Right ventricle myocardium inferior (tissue), 1 donor: ENCODE results near the gene COQ10A. TPM values are rescaled to one million over a fixed set of nuclear protein-coding genes. Genes with fewer than 3 reads are reported as not detected.
A peak's percentile ranks its signal among the peaks of the same experiment; 100 is the strongest.

Experiments used
- ATAC-seq: fragments of 200-7000 bp; cut with Tn5 transposase; one replicate; pipeline ENCODE4 v1.9.1; 2020; ENCODE audit warnings: mild to moderate bottlenecking, moderate library complexity
- DNase-seq: peaks from one replicate; pipeline ENCODE4 v3.0.0; 2021; ENCODE audit errors: missing footprints
- intact Hi-C: fragments of 100-400 bp; cut with DNase I; formaldehyde crosslinking; loops from one replicate; pipeline ENCODE4 v1.11.0; 2022
- long read RNA-seq: library from polyadenylated mRNA; unstranded; transcript quantifications from one replicate; pipeline ENCODE4 v2.0.0, GENCODE V29; 2021
- total RNA-seq: library from RNA; stranded (reverse); fragmentation: NEBNext Ultra II Directional; extraction: Animal tissue kit (Norgen Biotek cat#: 25700); gene quantifications from one replicate; pipeline ENCODE4 v1.2.1, GENCODE V29; 2021
- donor health status: DM: no; HTN: yes; CAD: no; lungs with severe emphysema.

The COQ10A gene
- 130 TPM for total RNA-seq
- long read RNA-seq, transcript COQ10A-202 (5 exons, 1,410 nt) = major isoform, 33 of 67 reads
- long read RNA-seq, transcript COQ10A-201 (5 exons, 1,652 nt) = minor isoform, 21 of 67 reads
- long read RNA-seq, partial matches to known transcripts = 2 of 67 reads
- long read RNA-seq, other reads (novel, unspliced or antisense) = 8 of 67 reads

- intact Hi-C loops = loop anchor here (2.0 kb wide), 1 partner anchor 34 kb away; the partner anchor contains the start of gene CS
- ATAC-seq (peak; percentile 95), DNase-seq (peak; percentile 94)
Measured at GRCh38 chr12:56266693-56267442, at the start of gene COQ10A. Gene COQ10A, plus strand, starts transcription at chr12:56266942. Its CDS starts 177 bp downstream, at chr12:56267119.

GRCh38 chr12:56219840-56220239 is 46.9 kb upstream of the COQ10A start:
- intact Hi-C loops = loop anchor here (5.0 kb wide), 1 partner anchor 37 kb away; the partner anchor contains the start of gene ANKRD52
- no peak for DNase-seq
- no peak for ATAC-seq

GRCh38 chr12:56220611-56221231 is 46.0 kb upstream of the COQ10A start:
- intact Hi-C loops = loop anchor here (5.0 kb wide), 1 partner anchor 37 kb away; the partner anchor contains the start of gene ANKRD52
- no peak for DNase-seq
- no peak for ATAC-seq

DNA sequence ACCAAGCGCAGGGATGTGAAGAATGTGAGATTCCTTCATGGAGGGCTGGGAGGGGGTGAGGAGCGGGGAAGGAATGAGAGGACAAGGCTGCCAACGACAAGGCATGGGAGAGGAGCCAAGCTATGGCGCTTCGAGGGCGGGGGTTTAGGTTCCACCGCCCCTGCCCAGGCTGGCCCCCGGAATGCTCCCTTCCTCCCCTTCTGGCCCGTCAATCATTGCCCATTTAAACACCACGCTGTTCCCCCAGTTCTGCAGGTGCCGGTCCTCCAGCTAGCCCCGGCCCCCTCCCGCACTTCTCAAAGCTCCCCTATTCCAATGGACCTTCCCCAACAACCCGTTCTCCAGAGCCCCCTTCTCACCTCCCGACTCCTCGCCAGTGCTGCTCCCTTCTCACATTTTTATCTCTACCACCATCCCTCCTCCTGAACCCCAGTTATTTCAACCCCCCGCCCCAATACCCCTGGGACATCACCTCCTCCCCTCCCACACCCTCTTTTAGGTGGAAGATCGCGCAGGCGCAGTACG is 45.4 kb upstream of the COQ10A start:
- DNase-seq = no peak
- intact Hi-C loops = loop anchor here (5.0 kb wide), 1 partner anchor 36 kb away; the partner anchor contains the start of gene ANKRD52
- peak; percentile 21 for ATAC-seq

- DNase-seq (peak; percentile 98), ATAC-seq (peak; percentile 92)
- intact Hi-C loops = loop anchor here (5.0 kb wide), 1 partner anchor 35 kb away; the partner anchor contains the start of gene ANKRD52
Measured at GRCh38 chr12:56221757-56222530, 44.8 kb upstream of the COQ10A start, which contains the start of gene RNF41. Gene RNF41, minus strand, starts transcription at chr12:56221922. Its CDS starts 7,875 bp downstream, at chr12:56214047.

- ATAC-seq = no peak
- intact Hi-C loops = loop anchor here (5.0 kb wide), 1 partner anchor 35 kb away; the partner anchor contains the start of gene ANKRD52
- no peak for DNase-seq
Measured at GRCh38 chr12:56222531-56222895, 44.2 kb upstream of the COQ10A start.

GRCh38 chr12:56223571-56224101 is 43.1 kb upstream of the COQ10A start:
- DNase-seq (no peak), ATAC-seq (no peak)
- intact Hi-C loops = loop anchor here (1.0 to 5.0 kb wide), 4 partner anchors 30 to 104 kb away; partner anchors contain the start of genes ANKRD52 and CS

DNA sequence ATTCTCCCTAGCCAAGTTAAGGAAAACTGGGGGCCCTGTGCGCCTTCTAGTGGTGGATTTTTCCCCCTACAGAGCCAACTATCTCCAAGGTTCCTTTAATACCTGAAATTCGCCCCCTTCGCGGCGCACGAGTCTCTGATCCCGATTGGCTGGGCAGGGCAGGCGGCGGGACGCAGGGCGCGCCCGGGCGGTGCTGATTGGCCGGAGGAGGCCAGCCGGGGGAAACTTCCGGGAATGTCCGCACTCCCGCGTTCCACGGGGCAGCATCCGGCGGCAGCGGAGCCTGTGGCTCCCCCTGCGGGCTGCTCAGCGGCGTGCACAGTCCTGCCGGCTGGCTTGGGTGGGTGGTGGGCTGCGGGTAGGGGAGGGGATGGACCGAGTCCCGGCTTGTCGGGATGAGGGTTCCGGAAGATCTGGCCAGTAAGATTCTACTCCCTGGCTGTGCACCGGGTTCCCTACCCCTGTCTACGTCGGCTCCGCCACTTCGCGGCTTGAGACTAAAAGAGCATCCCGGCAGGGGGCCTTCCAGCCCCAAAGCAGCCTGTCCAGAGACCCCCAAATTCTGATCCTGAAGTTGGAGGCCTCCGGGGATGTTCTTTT is 42.5 kb upstream of the COQ10A start, which contains the start of gene NABP2:
NABP2 (plus strand) TSS at position 241 of the 600 bp plus-strand sequence. CDS start 515 bp downstream, outside the sequence.
- ATAC-seq (peak; percentile 87), DNase-seq (peak; percentile 99)
- intact Hi-C loops = loop anchor here (1.0 to 5.0 kb wide), 4 partner anchors 31 to 105 kb away; partner anchors contain the start of genes ANKRD52 and CS

- ATAC-seq (no peak), DNase-seq (no peak)
- intact Hi-C loops = loop anchor here (1.0 to 5.0 kb wide), 4 partner anchors 32 to 106 kb away; partner anchors contain the start of genes ANKRD52 and CS
Measured at GRCh38 chr12:56224954-56225353, 41.8 kb upstream of the COQ10A start.

DNA sequence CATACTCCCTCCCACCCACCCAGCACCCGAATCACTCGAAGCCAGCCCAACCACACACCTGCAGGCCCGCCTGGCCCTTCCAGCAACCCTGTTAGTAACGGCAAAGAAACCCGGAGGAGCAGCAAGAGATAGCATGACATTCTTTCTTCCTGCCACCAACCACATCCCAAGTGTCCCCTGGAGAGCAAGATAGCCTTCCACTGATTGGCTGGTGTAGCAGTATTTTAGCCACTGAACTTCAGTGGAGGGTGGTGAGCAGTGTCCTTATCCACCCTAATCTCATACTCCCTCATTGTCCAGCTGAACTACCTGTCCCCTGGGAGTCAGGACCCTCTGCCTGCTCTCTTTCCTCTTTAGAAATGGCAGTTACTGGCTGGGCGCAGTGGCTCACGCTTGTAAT is 37.7 kb upstream of the COQ10A start:
- DNase-seq = peak; percentile 11
- no peak for ATAC-seq
- intact Hi-C loops = no loop called here

- intact Hi-C loops = no loop called here
- ATAC-seq = no peak
- peak; percentile 2 for DNase-seq
Measured at GRCh38 chr12:56229916-56230431, 36.8 kb upstream of the COQ10A start, which contains the start of gene SLC39A5. Gene SLC39A5, plus strand, starts transcription at chr12:56230051. Its CDS starts 1,224 bp downstream, at chr12:56231275.

DNA sequence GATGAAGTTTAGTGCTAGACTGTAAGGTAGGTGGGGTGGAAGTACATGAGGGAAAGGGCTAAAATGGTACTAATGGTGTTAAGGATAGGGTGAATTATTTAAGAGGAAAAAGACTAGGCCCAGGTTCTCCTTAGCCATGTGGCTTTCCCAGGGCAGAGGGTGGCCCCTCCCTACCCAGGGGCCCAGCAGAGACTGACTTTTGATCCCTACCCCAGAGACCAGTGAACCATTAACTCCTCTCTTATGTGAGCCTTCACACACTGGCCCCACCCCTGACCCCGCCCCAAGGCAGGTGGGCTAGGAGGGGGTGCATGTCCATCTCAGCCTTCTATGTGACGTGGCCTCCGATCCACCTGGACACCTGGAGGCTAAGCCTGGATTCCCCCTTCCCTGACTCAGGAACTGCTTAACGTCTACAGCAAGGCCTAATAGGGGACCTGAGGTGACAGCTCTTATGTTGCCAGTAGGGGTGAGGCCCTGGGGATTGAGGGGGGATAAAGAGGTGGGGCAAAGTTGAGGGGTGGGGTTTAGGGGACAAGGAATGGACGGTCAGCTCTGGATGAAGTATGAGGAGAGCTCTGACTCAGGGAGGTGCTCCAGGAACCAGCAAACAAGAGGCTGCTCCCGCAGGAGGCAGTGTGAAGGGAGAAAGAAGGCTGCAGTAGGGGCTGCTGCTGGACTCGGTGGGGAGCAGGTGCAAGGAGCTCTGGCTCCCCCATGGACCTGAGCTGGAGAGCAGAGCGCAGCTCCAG is 36.1 kb upstream of the COQ10A start:
- intact Hi-C loops = no loop called here
- ATAC-seq = no peak

DNA sequence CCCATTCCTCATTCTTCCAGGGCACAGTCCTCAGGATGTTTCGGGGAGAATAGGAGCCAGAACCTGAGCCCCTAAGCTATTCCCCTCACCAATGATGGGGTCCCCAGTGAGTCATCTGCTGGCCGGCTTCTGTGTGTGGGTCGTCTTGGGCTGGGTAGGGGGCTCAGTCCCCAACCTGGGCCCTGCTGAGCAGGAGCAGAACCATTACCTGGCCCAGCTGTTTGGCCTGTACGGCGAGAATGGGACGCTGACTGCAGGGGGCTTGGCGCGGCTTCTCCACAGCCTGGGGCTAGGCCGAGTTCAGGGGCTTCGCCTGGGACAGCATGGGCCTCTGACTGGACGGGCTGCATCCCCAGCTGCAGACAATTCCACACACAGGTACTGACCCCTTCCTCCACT is 35.6 kb upstream of the COQ10A start:
- ATAC-seq (no peak), DNase-seq (peak; percentile 60)
- intact Hi-C loops = no loop called here

More for the DNA sequence above, 36.1 kb upstream of the COQ10A start:
- peak; percentile 15 for DNase-seq

DNA sequence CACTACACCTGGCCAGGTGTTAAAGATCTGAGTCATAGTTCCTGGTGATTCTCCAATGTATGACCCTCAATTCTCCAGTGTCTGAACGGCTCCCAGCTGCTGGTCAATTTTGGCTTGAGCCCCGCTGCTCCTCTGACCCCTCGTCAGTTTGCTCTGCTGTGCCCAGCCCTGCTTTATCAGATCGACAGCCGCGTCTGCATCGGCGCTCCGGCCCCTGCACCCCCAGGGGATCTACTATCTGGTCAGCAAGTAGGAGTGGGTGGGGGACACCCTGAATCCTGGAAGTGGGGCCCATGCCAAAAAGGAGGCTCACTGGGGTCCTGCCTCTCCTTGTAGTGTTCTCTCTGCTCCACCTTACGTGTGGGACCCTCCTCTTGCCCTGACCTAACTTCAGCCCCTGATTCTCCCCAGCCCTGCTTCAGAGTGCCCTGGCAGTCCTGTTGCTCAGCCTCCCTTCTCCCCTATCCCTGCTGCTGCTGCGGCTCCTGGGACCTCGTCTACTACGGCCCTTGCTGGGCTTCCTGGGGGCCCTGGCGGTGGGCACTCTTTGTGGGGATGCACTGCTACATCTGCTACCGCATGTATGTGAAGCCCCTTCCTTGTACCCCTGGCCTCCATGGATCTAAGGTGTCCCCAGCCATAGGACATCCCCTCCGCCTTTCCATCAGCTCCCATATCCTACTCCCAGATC is 31.9 kb upstream of the COQ10A start:
- no peak for ATAC-seq
- peak; percentile 25 for DNase-seq
- intact Hi-C loops = no loop called here

DNA sequence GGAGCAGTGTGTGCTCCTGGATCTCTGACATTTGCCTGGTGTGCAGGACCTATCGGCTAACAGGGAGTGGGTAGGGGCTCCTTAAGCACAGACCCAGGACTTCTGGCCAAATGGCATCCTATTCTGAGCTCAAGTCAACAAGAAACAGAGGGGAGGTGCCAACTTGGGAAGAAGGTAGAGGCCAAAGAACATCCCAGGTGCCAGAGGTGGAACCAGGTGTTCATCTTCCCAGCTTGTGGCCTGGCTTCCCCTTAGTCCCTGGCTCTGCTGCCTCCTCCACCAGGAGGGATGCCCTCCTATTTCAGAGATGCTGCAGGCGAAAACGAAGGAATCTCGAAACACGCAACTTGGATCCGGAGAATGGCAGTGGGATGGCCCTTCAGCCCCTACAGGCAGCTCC is 30.7 kb upstream of the COQ10A start:
- ATAC-seq = no peak
- DNase-seq = peak; percentile 7
- intact Hi-C loops = no loop called here

- ATAC-seq = no peak
- intact Hi-C loops = no loop called here
- no peak for DNase-seq
Measured at GRCh38 chr12:56236985-56237384, 29.8 kb upstream of the COQ10A start.
